ENCODE results near the gene RBM4B. TPM values are rescaled to one million over a fixed set of nuclear protein-coding genes. Genes with fewer than 3 reads are reported as not detected.
A peak's percentile ranks its signal among the peaks of the same experiment; 100 is the strongest.

RBM4B gene
- total RNA-seq, 1 donor from 2014 or later = 20.3 TPM

- Mint-ChIP-seq H3K36me3 (ENCODE audit: low read depth, unreplicated experiment) (peaks cover 10% of the 10 kb centered on the region), H3K27me3 (ENCODE audit: low read depth, unreplicated experiment) (no peaks in the 10 kb centered on the region), H3K27ac (ENCODE audit: unreplicated experiment) (no peak overlapping the region), H3K9me3 (ENCODE audit: unreplicated experiment) (no peaks in the 10 kb centered on the region), H3K4me3 (ENCODE audit: unreplicated experiment) (no peak overlapping the region), H3K4me1 (ENCODE audit: low read depth, unreplicated experiment) (peaks cover 4% of the 10 kb centered on the region)
- peaks cover 70% of the 10 kb centered on the region for H3K79me2 ChIP-seq (ENCODE audit: insufficient read depth, low read length)
- H3K4me1 ChIP-seq (ENCODE audit: insufficient read depth, low read length) = no peaks in the 10 kb centered on the region
- no peak overlapping the region for H3K27ac ChIP-seq (ENCODE audit: low read depth, low read length)
- peaks cover 83% of the 10 kb centered on the region for H4K20me1 ChIP-seq (ENCODE audit: insufficient read depth, low read length)
- no peak overlapping the region for H3K4me3 ChIP-seq (ENCODE audit: insufficient read depth, low read depth, low read length)
- H3K9me3 ChIP-seq (ENCODE audit: insufficient read depth, low read depth, low read length) = no peaks in the 10 kb centered on the region
- H3K4me2 ChIP-seq (ENCODE audit: low read length) = no peak overlapping the region
- no peak overlapping the region for H3K9ac ChIP-seq (ENCODE audit: low read length)
- H3K36me3 ChIP-seq (ENCODE audit: insufficient read depth, low read length) = peaks cover 40% of the 10 kb centered on the region
- FAIRE-seq = no peak
- H2AFZ ChIP-seq (ENCODE audit: low read depth, low read length) = no peak overlapping the region
- TF ChIP-seq CTCF (IDR thresholded peaks at IDR 0.05; ENCODE audit: insufficient read depth, low read depth, low read length) (no peak), EZH2 (IDR thresholded peaks at IDR 0.05; ENCODE audit: insufficient read depth, low read length) (no peak)
- no peak for DNase-seq (ENCODE audit: low read depth)
- H3K27me3 ChIP-seq (ENCODE audit: insufficient read depth, low read length) = no peaks in the 10 kb centered on the region
Measured at GRCh38 chr11:66663741-66664296, 13.9 kb downstream of the RBM4B start.

- no peak overlapping the region for H3K4me3 ChIP-seq (ENCODE audit: insufficient read depth, low read depth, low read length)
- H3K27ac Mint-ChIP-seq (ENCODE audit: unreplicated experiment) = no peak overlapping the region
- H3K27me3 ChIP-seq (ENCODE audit: insufficient read depth, low read length) = no peaks in the 10 kb centered on the region
- H2AFZ ChIP-seq (ENCODE audit: low read depth, low read length) = no peak overlapping the region
- no peaks in the 10 kb centered on the region for H3K9me3 Mint-ChIP-seq (ENCODE audit: unreplicated experiment)
- FAIRE-seq = no peak
- no peak overlapping the region for H3K4me2 ChIP-seq (ENCODE audit: low read length)
- H3K9me3 ChIP-seq (ENCODE audit: insufficient read depth, low read depth, low read length) = no peaks in the 10 kb centered on the region
- H3K79me2 ChIP-seq (ENCODE audit: insufficient read depth, low read length) = peaks cover 58% of the 10 kb centered on the region
- H3K27me3 Mint-ChIP-seq (ENCODE audit: low read depth, unreplicated experiment) = no peaks in the 10 kb centered on the region
- peaks cover 12% of the 10 kb centered on the region for H3K36me3 ChIP-seq (ENCODE audit: insufficient read depth, low read length)
- DNase-seq (ENCODE audit: low read depth) = no peak
- TF ChIP-seq EZH2 (IDR thresholded peaks at IDR 0.05; ENCODE audit: insufficient read depth, low read length) (no peak), CTCF (IDR thresholded peaks at IDR 0.05; ENCODE audit: insufficient read depth, low read depth, low read length) (no peak)
- peaks cover 66% of the 10 kb centered on the region for H4K20me1 ChIP-seq (ENCODE audit: insufficient read depth, low read length)
- no peaks in the 10 kb centered on the region for H3K4me1 ChIP-seq (ENCODE audit: insufficient read depth, low read length)
- H3K4me1 Mint-ChIP-seq (ENCODE audit: low read depth, unreplicated experiment) = no peaks in the 10 kb centered on the region
- no peak overlapping the region for H3K27ac ChIP-seq (ENCODE audit: low read depth, low read length)
- no peak overlapping the region for H3K9ac ChIP-seq (ENCODE audit: low read length)
- no peak overlapping the region for H3K4me3 Mint-ChIP-seq (ENCODE audit: unreplicated experiment)
- peaks cover 2% of the 10 kb centered on the region for H3K36me3 Mint-ChIP-seq (ENCODE audit: low read depth, unreplicated experiment)
Measured at GRCh38 chr11:66659763-66660162, 17.9 kb downstream of the RBM4B start.

- H3K4me3 ChIP-seq (ENCODE audit: insufficient read depth, low read depth, low read length) = no peak overlapping the region
- no peak overlapping the region for H3K4me3 Mint-ChIP-seq (ENCODE audit: unreplicated experiment)
- peaks cover 71% of the 10 kb centered on the region for H3K79me2 ChIP-seq (ENCODE audit: insufficient read depth, low read length)
- H3K36me3 Mint-ChIP-seq (ENCODE audit: low read depth, unreplicated experiment) = peaks cover 16% of the 10 kb centered on the region
- peak overlapping the region; percentile 1 for H3K4me2 ChIP-seq (ENCODE audit: low read length)
- H3K9me3 Mint-ChIP-seq (ENCODE audit: unreplicated experiment) = no peaks in the 10 kb centered on the region
- peaks cover 15% of the 10 kb centered on the region for H3K36me3 ChIP-seq (ENCODE audit: insufficient read depth, low read length)
- TF ChIP-seq EZH2 (IDR thresholded peaks at IDR 0.05; ENCODE audit: insufficient read depth, low read length) (no peak), CTCF (IDR thresholded peaks at IDR 0.05; ENCODE audit: insufficient read depth, low read depth, low read length) (no peak)
- H3K27me3 ChIP-seq (ENCODE audit: insufficient read depth, low read length) = no peaks in the 10 kb centered on the region
- FAIRE-seq = no peak
- H3K4me1 ChIP-seq (ENCODE audit: insufficient read depth, low read length) = peaks cover 8% of the 10 kb centered on the region
- H3K9ac ChIP-seq (ENCODE audit: low read length) = no peak overlapping the region
- DNase-seq (ENCODE audit: low read depth) = peak; percentile 36
- no peaks in the 10 kb centered on the region for H3K9me3 ChIP-seq (ENCODE audit: insufficient read depth, low read depth, low read length)
- no peaks in the 10 kb centered on the region for H3K27me3 Mint-ChIP-seq (ENCODE audit: low read depth, unreplicated experiment)
- H4K20me1 ChIP-seq (ENCODE audit: insufficient read depth, low read length) = peaks cover 75% of the 10 kb centered on the region
- H2AFZ ChIP-seq (ENCODE audit: low read depth, low read length) = no peak overlapping the region
- peak overlapping the region; percentile 23 for H3K27ac Mint-ChIP-seq (ENCODE audit: unreplicated experiment)
- no peak overlapping the region for H3K27ac ChIP-seq (ENCODE audit: low read depth, low read length)
- peaks cover 6% of the 10 kb centered on the region for H3K4me1 Mint-ChIP-seq (ENCODE audit: low read depth, unreplicated experiment)
Measured at GRCh38 chr11:66653123-66653522, 24.6 kb downstream of the RBM4B start.

Data from astrocyte (in vitro differentiated cells and primary cell).